ENCODE data around the gene KAT8.

- TF ChIP-seq YY1 (IDR thresholded peaks at IDR 0.05; ENCODE audit: insufficient read depth, insufficient read length): peak; percentile 76
- no peak for TF ChIP-seq ZNF274 (IDR thresholded peaks at IDR 0.05; ENCODE audit: low read depth, low read length)
These were observed at the start of gene KAT8 for GRCh38 chr16:31117384-31118222.

All from NT2/D1 (cell line).